ENCODE data around the gene TM9SF2.

DNA sequence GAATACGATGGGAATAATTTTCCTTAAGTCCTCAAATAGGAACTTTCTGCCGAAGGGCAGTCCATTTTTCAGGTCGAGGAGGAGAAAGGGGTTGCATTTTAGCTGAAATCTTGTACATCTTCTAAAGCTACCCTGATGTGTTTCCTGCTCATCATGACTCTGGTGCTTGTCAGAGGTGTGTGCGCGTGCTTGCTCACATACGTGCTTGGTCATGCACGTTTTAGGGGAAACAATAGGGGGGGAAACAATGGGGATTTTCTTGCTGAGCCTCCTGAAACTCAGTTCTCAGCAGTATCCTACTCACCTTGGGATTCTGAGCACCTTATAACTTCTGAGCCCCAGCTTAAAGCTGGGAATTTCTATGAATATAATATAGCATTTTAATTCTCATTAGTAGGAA is 44.7 kb downstream of the TM9SF2 start:
- TF ChIP-seq, protein P1, sequence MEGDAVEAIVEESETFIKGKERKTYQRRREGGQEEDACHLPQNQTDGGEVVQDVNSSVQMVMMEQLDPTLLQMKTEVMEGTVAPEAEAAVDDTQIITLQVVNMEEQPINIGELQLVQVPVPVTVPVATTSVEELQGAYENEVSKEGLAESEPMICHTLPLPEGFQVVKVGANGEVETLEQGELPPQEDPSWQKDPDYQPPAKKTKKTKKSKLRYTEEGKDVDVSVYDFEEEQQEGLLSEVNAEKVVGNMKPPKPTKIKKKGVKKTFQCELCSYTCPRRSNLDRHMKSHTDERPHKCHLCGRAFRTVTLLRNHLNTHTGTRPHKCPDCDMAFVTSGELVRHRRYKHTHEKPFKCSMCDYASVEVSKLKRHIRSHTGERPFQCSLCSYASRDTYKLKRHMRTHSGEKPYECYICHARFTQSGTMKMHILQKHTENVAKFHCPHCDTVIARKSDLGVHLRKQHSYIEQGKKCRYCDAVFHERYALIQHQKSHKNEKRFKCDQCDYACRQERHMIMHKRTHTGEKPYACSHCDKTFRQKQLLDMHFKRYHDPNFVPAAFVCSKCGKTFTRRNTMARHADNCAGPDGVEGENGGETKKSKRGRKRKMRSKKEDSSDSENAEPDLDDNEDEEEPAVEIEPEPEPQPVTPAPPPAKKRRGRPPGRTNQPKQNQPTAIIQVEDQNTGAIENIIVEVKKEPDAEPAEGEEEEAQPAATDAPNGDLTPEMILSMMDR (IDR thresholded peaks at IDR 0.05): no peak
- TF ChIP-seq POLR2A (IDR thresholded peaks at IDR 0.05): no peak

All from heart left ventricle (tissue), 13 donors.